NCI-H187 (cell line): Measurements from ENCODE around the gene YES1.
A peak's percentile ranks its signal among the peaks of the same experiment; 100 is the strongest.

Source experiments
- DNase-seq, 2 experiments: peaks; one replicate each; lab custom pipeline; 2025; lab: John Stamatoyannopoulos, UW

Gene YES1

GRCh38 chr18:725646-726045, 86.4 kb downstream of the YES1 start:
- DNase-seq = no peak

GRCh38 chr18:723541-724080, 88.4 kb downstream of the YES1 start:
- no peak for DNase-seq

GRCh38 chr18:717003-717402, 95.0 kb downstream of the YES1 start:
- DNase-seq = no peak

GRCh38 chr18:715626-716025, 96.4 kb downstream of the YES1 start:
- no peak for DNase-seq

GRCh38 chr18:713135-713490, 98.9 kb downstream of the YES1 start:
- no peak for DNase-seq

GRCh38 chr18:712401-713134, 99.5 kb downstream of the YES1 start, which contains the start of gene ENOSF1:
Gene ENOSF1 (minus strand): TSS chr18:712630. CDS start chr18:712587, 43 bp downstream.
- DNase-seq = peak in 1 of 2 experiments; percentile 2

- peak in 1 of 2 experiments; percentile 20 for DNase-seq
Measured at GRCh38 chr18:711657-712400, 100.2 kb downstream of the YES1 start.

GRCh38 chr18:711310-711656, 100.8 kb downstream of the YES1 start:
- DNase-seq = no peak

GRCh38 chr18:710418-711300, 101.4 kb downstream of the YES1 start:
- DNase-seq = no peak

- no peak for DNase-seq
Measured at GRCh38 chr18:709771-710170, 102.3 kb downstream of the YES1 start.

GRCh38 chr18:708096-708495, 103.9 kb downstream of the YES1 start:
- no peak for DNase-seq

GRCh38 chr18:706405-706804, 105.6 kb downstream of the YES1 start:
- DNase-seq = no peak

- no peak for DNase-seq
Measured at GRCh38 chr18:703213-703967, 108.7 kb downstream of the YES1 start.

GRCh38 chr18:697800-698199, 114.2 kb downstream of the YES1 start:
- DNase-seq = no peak

GRCh38 chr18:697012-697411, 115.0 kb downstream of the YES1 start:
- DNase-seq = no peak

- no peak for DNase-seq
Measured at GRCh38 chr18:693466-694187, 118.4 kb downstream of the YES1 start.

GRCh38 chr18:692824-693223, 119.2 kb downstream of the YES1 start:
- DNase-seq = no peak

GRCh38 chr18:688323-688722, 123.7 kb downstream of the YES1 start:
- DNase-seq = no peak

GRCh38 chr18:686339-687111, 125.5 kb downstream of the YES1 start:
- no peak for DNase-seq

GRCh38 chr18:685438-685837, 126.6 kb downstream of the YES1 start:
- no peak for DNase-seq
